GM12878 (cell line): Measurements from ENCODE around the gene CD53. TPM values are rescaled to one million over a fixed set of nuclear protein-coding genes. Genes with fewer than 3 reads are reported as not detected.

Experiments used
- ATAC-seq: fragments of 200-7000 bp; cut with Tn5 transposase; 3 replicates; pipeline ENCODE4 v1.9.1; 2020; ENCODE audit warnings: mild to moderate bottlenecking, moderate library complexity
- BruUV-seq: library from RNA; stranded (reverse); fragments of 400-500 nt; replicated peaks from 2 replicates; lab custom pipeline; 2021; lab: Mats Ljungman, UMichigan
- CTCF ChIA-PET: fragments of 300-600 bp; sonication (Branson Sonifier 250); formaldehyde crosslinking; extraction: SDS; loops from one replicate; lab custom pipeline; 2021; ENCODE audit warnings: inconsistent platforms; lab: Yijun Ruan, JAX
- POLR2A ChIA-PET: fragments of 350-600 bp; formaldehyde crosslinking; extraction: SDS; loops from one replicate; lab custom pipeline; 2021; ENCODE audit warnings: inconsistent platforms; lab: Charles Lee
- RAD21 ChIA-PET: fragments of 300-600 bp; sonication (Branson Sonifier 250); formaldehyde crosslinking; loops from one replicate; lab custom pipeline; 2023; ENCODE audit warnings: antibody characterized with exemption; ENCODE audit not compliant: unreplicated experiment; lab: Charles Lee
- SMC1A ChIA-PET: fragments of 300-600 bp; sonication (Branson Sonifier 250); formaldehyde crosslinking; loops from one replicate; lab custom pipeline; 2023; ENCODE audit not compliant: unreplicated experiment, uncharacterized antibody; lab: Charles Lee
- DNase-seq: peaks from one replicate; pipeline ENCODE4 v3.0.0-alpha.2; 2011; ENCODE audit warnings: low read depth, low spot score
- FAIRE-seq: peaks from 3 replicates; lab custom pipeline; 2011; peaks lifted over from hg19 to GRCh38; lab: Jason Lieb, UNC
- H2AFZ ChIP-seq: 2 replicates; pipeline ENCODE4 v1.6.0; 2011; ENCODE audit warnings: low read depth, low read length, control low read depth; ENCODE audit not compliant: control insufficient read depth
- H3K27ac ChIP-seq: 2 replicates; pipeline ENCODE4 v1.5.1; 2011; ENCODE audit warnings: control low read depth; ENCODE audit not compliant: control insufficient read depth, insufficient read depth
- H3K27me3 ChIP-seq, 2 experiments: replicated peaks in 1 of 2; 2 replicates each; pipeline versions ENCODE4 v1.6.0 to v1.6.1; 2011; ENCODE audit warnings: low read length in 1 of 2; ENCODE audit not compliant: control insufficient read depth in 2 of 2, insufficient read depth in 2 of 2
- H3K36me3 ChIP-seq, 2 experiments: 2 replicates each; pipeline ENCODE4 v1.5.1; 2011; ENCODE audit warnings: low read length in 1 of 2; ENCODE audit not compliant: control insufficient read depth in 2 of 2, insufficient read depth in 2 of 2
- H3K4me1 ChIP-seq: 2 replicates; pipeline ENCODE4 v1.6.1; 2011; ENCODE audit warnings: mild to moderate bottlenecking, low read length, moderate library complexity, mixed read lengths; ENCODE audit not compliant: control insufficient read depth, insufficient read depth
- H3K4me2 ChIP-seq: 2 replicates; pipeline ENCODE4 v1.6.0; 2011; ENCODE audit warnings: control low read depth; ENCODE audit not compliant: control insufficient read depth, insufficient read depth
- H3K4me3 ChIP-seq: fragments of 200-600 bp; sonication (generic); 2 replicates; pipeline ENCODE4 v1.5.1; 2016
- H3K79me2 ChIP-seq: 2 replicates; pipeline ENCODE4 v1.6.0; 2011; ENCODE audit warnings: low read length; ENCODE audit not compliant: control insufficient read depth, insufficient read depth
- H3K9ac ChIP-seq: 2 replicates; pipeline ENCODE4 v1.8.0; 2011; ENCODE audit warnings: low read length, control low read depth, mixed read lengths; ENCODE audit not compliant: control insufficient read depth, insufficient read depth
- H3K9me3 ChIP-seq: replicated peaks from 3 replicates; pipeline ENCODE4 v1.5.1; 2011; ENCODE audit warnings: mild to moderate bottlenecking, low read length; ENCODE audit not compliant: control insufficient read depth, insufficient read depth
- H4K20me1 ChIP-seq: 2 replicates; pipeline ENCODE4 v1.6.0; 2011; ENCODE audit not compliant: control insufficient read depth, insufficient read depth
- IKZF2 ChIP-seq, 2 experiments: fragments of 450-650 bp; IDR thresholded peaks; 2 replicates each; pipeline ENCODE4 v1.6.1; 2017; ENCODE audit warnings: mild to moderate bottlenecking in 2 of 2, moderate library complexity in 2 of 2
- SPI1 ChIP-seq: IDR thresholded peaks from 2 replicates; pipeline ENCODE4 v1.6.1; 2011; ENCODE audit warnings: low read depth, mild to moderate bottlenecking, low read length, moderate library complexity, borderline replicate concordance; ENCODE audit not compliant: insufficient read depth
- SUZ12 ChIP-seq: fragments of 200-600 bp; sonication (generic); IDR thresholded peaks from one replicate; pipeline ENCODE4 v1.6.1; 2018; ENCODE audit warnings: antibody characterized with exemption, mild to moderate bottlenecking; ENCODE audit not compliant: unreplicated experiment
- TCF7 ChIP-seq: IDR thresholded peaks from 2 replicates; pipeline ENCODE4 v1.6.1; 2014; ENCODE audit warnings: antibody characterized with exemption, borderline replicate concordance
- ZBED1 ChIP-seq: IDR thresholded peaks from 2 replicates; pipeline ENCODE4 v1.6.1; 2016; ENCODE audit warnings: borderline replicate concordance
- WGBS: methylation state at CpG from one replicate; pipeline ENCODE4 v1.1.6; 2016; ENCODE audit warnings: low lambda C conversion rate; ENCODE audit not compliant: insufficient replicate concordance, insufficient coverage; ENCODE audit errors: missing lambda C conversion rate; 5-methylcytosine and 5-hydroxymethylcytosine counted together
- in situ Hi-C: fragments of 300-500 bp; cut with MboI; formaldehyde crosslinking; loops from 9 replicates; pipeline ENCODE4 v1.14.3; 2018; ENCODE audit warnings: mixed read lengths
- intact Hi-C: fragments of 100-400 bp; cut with micrococcal nuclease; formaldehyde crosslinking; loops from one replicate; pipeline ENCODE4 v1.14.2; 2022; ENCODE audit not compliant: unreplicated experiment
- polyA plus RNA-seq, 11 experiments: library from polyadenylated mRNA; depleted of rRNA in 4 of 11; unstranded in 6 of 11; stranded (reverse) in 5 of 11; fragments of >200 nt; fragmentation: Nextera tagmentation in 4 of 11; fragmentation: Illumina TruSeq in 1 of 11; extraction: Ambion mirVana in 4 of 11; extraction: Trizol in 1 of 11; gene quantifications; 1 replicate in 1 of 11; 2 replicates in 10 of 11; pipeline versions ENCODE4 v1.2.1 to v1.2.3, GENCODE V29; 2011 to 2016; ENCODE audit warnings: inconsistent platforms in 2 of 11, missing spikeins in 2 of 11, low read depth in 1 of 11
- total RNA-seq, 4 experiments: library from RNA; depleted of rRNA in 3 of 4; stranded (reverse); fragments of >200 nt in 3 of 4; fragmentation: Illumina TruSeq in 1 of 4; extraction: Trizol in 1 of 4; gene quantifications; 2 replicates each; pipeline versions ENCODE4 v1.2.1 to v1.2.3, GENCODE V29; 2013 to 2021
- TF ChIP-seq, protein P1 (sequence below): IDR thresholded peaks from 2 replicates; pipeline ENCODE4 v1.6.1; 2012; ENCODE audit warnings: low read length, inconsistent platforms
- TF ChIP-seq, protein P2 (sequence below): fragments of 450-650 bp; IDR thresholded peaks from 2 replicates; pipeline ENCODE4 v1.6.1; 2017; ENCODE audit warnings: mild to moderate bottlenecking
- TF ChIP-seq, protein P3 (sequence below): fragments of 450-650 bp; IDR thresholded peaks from 2 replicates; pipeline ENCODE4 v1.6.1; 2014; ENCODE audit warnings: mild to moderate bottlenecking

The CD53 gene
- total and polyA plus RNA-seq, 10 of the 15 experiments (the other 5 are each of a cell fraction or from before 2014, with no cell fraction given) = 350 to 1,389 (median 538) TPM

DNA sequence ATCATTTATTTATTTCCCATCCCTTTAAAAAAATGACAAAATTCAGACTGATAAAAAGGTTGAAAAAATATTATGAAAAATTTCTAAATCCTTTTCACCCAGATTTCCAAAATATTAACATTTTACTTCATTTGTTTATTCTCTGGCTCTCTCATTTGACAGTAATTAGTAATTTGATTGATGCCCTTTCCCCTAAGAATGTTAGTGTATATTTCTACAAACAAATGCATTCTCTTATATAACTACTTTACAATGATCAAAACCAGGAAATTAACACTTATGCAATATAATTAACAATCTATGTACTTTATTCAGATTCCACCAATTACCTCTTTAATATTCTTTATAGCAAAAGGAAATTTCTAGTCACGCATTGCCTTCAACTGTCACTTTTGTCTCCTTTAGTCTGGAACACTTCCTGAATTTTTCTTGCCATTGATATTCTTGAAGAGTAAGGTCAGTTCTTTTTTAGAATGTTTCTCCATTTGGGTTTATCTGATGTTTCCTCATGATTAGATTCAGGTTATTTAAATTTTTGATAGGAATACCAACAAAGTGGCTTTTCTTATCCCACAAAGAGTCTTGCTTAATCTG, 3.9 kb downstream of the CD53 start:
- Histone ChIP-seq H3K4me3 (peak overlapping the region; percentile 88), H2AFZ (no peak overlapping the region), H3K79me2 (peaks cover 100% of the 10 kb centered on the region), H3K9me3 (no peaks in the 10 kb centered on the region), H3K9ac (peak overlapping the region; percentile 65), H3K27me3 (no peaks in the 10 kb centered on the region), H3K4me1 (peaks cover 19% of the 10 kb centered on the region), H3K27ac (peak overlapping the region; percentile 7), H3K36me3 (peaks cover 0 to 25% of the 10 kb centered on the region in 2 experiments; a peak in 2 of 4 replicates), H3K4me2 (peak overlapping the region; percentile 77), H4K20me1 (peaks cover 4% of the 10 kb centered on the region; the same call in 1 of the 2 replicates)
- ChIA-PET SMC1A (interaction anchor here (1.4 kb wide), 1 partner anchor 242 kb away, joined by 3 read pairs; no protein-coding TSS in a partner anchor), POLR2A (interaction anchor here (0.7 to 1.0 kb wide), 2 partner anchors 14 to 276 kb away, joined by 3 read pairs; no protein-coding TSS in a partner anchor), CTCF (interaction anchor here (1.0 kb wide), 1 partner anchor 95 kb away, joined by 4 read pairs; no protein-coding TSS in a partner anchor), RAD21 (no interaction called here)
- FAIRE-seq = no peak
- TF ChIP-seq IKZF2 (IDR thresholded peaks at IDR 0.05) = 0 out of 4 replicates have a peak, but pooled peaks of 1 of the 2 experiments have one; percentile 10
- no peak for TF ChIP-seq SUZ12
- no peak for DNase-seq
- no peak for ATAC-seq
- in situ Hi-C loops = loop anchor here (5.0 kb wide), 1 partner anchor 875 kb away; no protein-coding TSS in a partner anchor
- WGBS = 3% methylated on average over 1 of the region's 1 CpG
- BruUV-seq = no TSS peak
- intact Hi-C loops = loop anchor here (10.0 kb wide), 2 partner anchors 242 to 268 kb away; partner anchors contain the start of genes CEPT1 and DRAM2

DNA sequence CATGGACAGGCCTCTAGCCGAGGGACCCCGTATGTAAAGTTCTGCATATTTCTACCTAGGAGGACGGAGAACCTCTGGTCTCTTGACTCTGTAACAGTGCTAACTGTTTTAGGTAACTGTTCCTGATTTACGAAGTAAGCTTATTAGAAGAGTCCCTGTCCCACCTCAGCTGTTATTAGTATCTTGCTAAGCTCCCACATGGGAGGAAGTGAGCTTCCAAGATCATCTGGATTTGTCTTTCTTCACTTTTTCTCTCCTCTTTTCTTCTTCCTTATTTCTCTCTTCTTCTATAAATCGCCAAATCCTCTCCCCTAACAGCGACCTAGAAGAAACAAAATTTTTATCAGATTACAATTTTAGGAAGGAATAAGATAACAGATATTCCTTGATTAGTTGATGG, 4.4 kb downstream of the CD53 start:
- ChIA-PET RAD21 (no interaction called here), CTCF (interaction anchor here (1.0 kb wide), 1 partner anchor 95 kb away, joined by 4 read pairs; no protein-coding TSS in a partner anchor), SMC1A (interaction anchor here (1.0 kb wide), 1 partner anchor 341 kb away, joined by 4 read pairs; no protein-coding TSS in a partner anchor), POLR2A (interaction anchor here (0.7 to 1.0 kb wide), 2 partner anchors 13 to 276 kb away, joined by 3 read pairs; no protein-coding TSS in a partner anchor)
- FAIRE-seq (no peak), ATAC-seq (no peak), DNase-seq (no peak)
- Histone ChIP-seq H3K4me2 (peak overlapping the region; percentile 74), H3K79me2 (peaks cover 100% of the 10 kb centered on the region), H2AFZ (no peak overlapping the region), H3K4me1 (peaks cover 22% of the 10 kb centered on the region), H3K9ac (peak overlapping the region; percentile 65), H4K20me1 (peaks cover 6% of the 10 kb centered on the region; the same call in 1 of the 2 replicates), H3K9me3 (no peaks in the 10 kb centered on the region), H3K36me3 (peaks cover 0 to 25% of the 10 kb centered on the region in 2 experiments; a peak in 2 of 4 replicates), H3K27ac (peak overlapping the region; percentile 7), H3K27me3 (no peaks in the 10 kb centered on the region), H3K4me3 (peak overlapping the region; percentile 88)
- no TSS peak for BruUV-seq
- intact Hi-C loops (loop anchor here (10.0 kb wide), 2 partner anchors 243 to 267 kb away; partner anchors contain the start of genes CEPT1 and DRAM2), in situ Hi-C loops (loop anchor here (5.0 kb wide), 1 partner anchor 875 kb away; no protein-coding TSS in a partner anchor)
- 0% methylated on average over 6 of the region's 6 CpGs for WGBS
- TF ChIP-seq, protein P1, sequence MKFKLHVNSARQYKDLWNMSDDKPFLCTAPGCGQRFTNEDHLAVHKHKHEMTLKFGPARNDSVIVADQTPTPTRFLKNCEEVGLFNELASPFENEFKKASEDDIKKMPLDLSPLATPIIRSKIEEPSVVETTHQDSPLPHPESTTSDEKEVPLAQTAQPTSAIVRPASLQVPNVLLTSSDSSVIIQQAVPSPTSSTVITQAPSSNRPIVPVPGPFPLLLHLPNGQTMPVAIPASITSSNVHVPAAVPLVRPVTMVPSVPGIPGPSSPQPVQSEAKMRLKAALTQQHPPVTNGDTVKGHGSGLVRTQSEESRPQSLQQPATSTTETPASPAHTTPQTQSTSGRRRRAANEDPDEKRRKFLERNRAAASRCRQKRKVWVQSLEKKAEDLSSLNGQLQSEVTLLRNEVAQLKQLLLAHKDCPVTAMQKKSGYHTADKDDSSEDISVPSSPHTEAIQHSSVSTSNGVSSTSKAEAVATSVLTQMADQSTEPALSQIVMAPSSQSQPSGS = no peak
- TF ChIP-seq SPI1 (0 out of 2 replicates have a peak, but pooled peaks have one; percentile 7), ZBED1 (no peak), TCF7 (no peak)
- TF ChIP-seq, protein P2, sequence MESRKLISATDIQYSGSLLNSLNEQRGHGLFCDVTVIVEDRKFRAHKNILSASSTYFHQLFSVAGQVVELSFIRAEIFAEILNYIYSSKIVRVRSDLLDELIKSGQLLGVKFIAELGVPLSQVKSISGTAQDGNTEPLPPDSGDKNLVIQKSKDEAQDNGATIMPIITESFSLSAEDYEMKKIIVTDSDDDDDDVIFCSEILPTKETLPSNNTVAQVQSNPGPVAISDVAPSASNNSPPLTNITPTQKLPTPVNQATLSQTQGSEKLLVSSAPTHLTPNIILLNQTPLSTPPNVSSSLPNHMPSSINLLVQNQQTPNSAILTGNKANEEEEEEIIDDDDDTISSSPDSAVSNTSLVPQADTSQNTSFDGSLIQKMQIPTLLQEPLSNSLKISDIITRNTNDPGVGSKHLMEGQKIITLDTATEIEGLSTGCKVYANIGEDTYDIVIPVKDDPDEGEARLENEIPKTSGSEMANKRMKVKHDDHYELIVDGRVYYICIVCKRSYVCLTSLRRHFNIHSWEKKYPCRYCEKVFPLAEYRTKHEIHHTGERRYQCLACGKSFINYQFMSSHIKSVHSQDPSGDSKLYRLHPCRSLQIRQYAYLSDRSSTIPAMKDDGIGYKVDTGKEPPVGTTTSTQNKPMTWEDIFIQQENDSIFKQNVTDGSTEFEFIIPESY = no peak
- TF ChIP-seq, protein P3, sequence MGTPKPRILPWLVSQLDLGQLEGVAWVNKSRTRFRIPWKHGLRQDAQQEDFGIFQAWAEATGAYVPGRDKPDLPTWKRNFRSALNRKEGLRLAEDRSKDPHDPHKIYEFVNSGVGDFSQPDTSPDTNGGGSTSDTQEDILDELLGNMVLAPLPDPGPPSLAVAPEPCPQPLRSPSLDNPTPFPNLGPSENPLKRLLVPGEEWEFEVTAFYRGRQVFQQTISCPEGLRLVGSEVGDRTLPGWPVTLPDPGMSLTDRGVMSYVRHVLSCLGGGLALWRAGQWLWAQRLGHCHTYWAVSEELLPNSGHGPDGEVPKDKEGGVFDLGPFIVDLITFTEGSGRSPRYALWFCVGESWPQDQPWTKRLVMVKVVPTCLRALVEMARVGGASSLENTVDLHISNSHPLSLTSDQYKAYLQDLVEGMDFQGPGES = no peak
